ENCODE data around the gene CRLF3.

DNA sequence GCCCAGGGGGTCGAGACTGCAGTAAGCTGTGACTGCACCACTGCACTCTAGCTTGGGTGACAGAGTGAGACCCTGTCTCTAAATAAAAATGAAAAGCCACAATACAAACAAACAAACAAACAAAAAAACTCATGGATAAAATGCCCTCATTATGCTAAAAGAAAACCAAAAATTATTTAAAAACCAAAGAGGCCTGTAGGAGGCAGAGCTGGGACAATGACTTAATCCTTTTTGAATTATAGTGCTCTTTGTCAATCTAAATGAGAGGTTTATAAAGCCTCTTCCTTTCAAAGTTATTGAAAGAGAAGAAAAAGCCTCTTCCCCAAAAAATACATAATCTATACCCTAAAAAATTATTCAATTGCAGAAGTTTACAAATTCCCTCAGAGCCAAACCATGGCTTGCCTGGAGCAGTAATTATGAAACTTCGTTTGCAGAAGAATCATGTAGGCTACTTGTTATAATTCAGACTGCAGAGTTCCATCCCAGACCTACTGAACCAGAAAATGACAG is 18.5 kb downstream of the CRLF3 start:
- no peak for TF ChIP-seq CTCF (IDR thresholded peaks at IDR 0.05)
- no peak for TF ChIP-seq POLR2A (IDR thresholded peaks at IDR 0.05)
